Measurements from ENCODE around the gene LGMN.

DNA sequence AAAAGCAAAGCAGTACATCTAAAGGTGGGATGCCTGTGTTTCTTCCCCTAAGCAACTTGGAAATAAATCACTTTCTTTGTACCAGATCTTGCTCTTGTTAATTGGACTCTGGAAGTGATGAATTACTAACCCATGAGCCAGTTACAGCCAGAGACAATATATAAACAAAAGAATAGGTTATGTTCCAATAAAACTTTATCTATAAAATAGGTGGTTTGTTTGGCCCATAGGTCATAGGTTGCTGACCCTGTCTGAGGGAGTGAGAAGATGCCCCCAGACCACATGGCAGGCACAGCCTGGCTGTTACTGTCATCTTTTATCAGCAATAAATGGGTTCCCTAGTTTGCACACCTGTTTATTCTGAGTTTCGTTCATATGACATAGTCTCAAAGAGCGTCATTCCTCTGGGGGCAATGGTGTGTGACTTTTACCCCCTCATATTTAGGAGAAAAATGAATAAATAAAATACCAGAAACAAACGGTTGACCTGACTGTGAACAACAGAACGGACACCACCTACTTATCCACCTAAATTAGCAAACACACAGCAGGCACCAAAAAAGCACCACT, 10.7 kb downstream of the LGMN start:
- TF ChIP-seq YY1 (IDR thresholded peaks at IDR 0.05; ENCODE audit: low read depth) (no peak), RAD21 (IDR thresholded peaks at IDR 0.05; ENCODE audit: low read depth) (no peak), EGR1 (IDR thresholded peaks at IDR 0.05) (no peak), CEBPB (IDR thresholded peaks at IDR 0.05) (no peak), EP300 (IDR thresholded peaks at IDR 0.05; ENCODE audit: borderline replicate concordance) (no peak), CREB1 (IDR thresholded peaks at IDR 0.05; ENCODE audit: low read depth) (no peak), TAF1 (IDR thresholded peaks at IDR 0.05; ENCODE audit: low read depth) (no peak), TCF12 (IDR thresholded peaks at IDR 0.05; ENCODE audit: low read depth) (no peak), ZBTB7A (IDR thresholded peaks at IDR 0.05; ENCODE audit: low read depth) (no peak)
- TF ChIP-seq, protein P1, sequence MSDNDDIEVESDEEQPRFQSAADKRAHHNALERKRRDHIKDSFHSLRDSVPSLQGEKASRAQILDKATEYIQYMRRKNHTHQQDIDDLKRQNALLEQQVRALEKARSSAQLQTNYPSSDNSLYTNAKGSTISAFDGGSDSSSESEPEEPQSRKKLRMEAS (IDR thresholded peaks at IDR 0.05): no peak
- TF ChIP-seq, protein P2, sequence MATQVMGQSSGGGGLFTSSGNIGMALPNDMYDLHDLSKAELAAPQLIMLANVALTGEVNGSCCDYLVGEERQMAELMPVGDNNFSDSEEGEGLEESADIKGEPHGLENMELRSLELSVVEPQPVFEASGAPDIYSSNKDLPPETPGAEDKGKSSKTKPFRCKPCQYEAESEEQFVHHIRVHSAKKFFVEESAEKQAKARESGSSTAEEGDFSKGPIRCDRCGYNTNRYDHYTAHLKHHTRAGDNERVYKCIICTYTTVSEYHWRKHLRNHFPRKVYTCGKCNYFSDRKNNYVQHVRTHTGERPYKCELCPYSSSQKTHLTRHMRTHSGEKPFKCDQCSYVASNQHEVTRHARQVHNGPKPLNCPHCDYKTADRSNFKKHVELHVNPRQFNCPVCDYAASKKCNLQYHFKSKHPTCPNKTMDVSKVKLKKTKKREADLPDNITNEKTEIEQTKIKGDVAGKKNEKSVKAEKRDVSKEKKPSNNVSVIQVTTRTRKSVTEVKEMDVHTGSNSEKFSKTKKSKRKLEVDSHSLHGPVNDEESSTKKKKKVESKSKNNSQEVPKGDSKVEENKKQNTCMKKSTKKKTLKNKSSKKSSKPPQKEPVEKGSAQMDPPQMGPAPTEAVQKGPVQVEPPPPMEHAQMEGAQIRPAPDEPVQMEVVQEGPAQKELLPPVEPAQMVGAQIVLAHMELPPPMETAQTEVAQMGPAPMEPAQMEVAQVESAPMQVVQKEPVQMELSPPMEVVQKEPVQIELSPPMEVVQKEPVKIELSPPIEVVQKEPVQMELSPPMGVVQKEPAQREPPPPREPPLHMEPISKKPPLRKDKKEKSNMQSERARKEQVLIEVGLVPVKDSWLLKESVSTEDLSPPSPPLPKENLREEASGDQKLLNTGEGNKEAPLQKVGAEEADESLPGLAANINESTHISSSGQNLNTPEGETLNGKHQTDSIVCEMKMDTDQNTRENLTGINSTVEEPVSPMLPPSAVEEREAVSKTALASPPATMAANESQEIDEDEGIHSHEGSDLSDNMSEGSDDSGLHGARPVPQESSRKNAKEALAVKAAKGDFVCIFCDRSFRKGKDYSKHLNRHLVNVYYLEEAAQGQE (IDR thresholded peaks at IDR 0.05; ENCODE audit: low read depth): no peak
- TF ChIP-seq, protein P3, sequence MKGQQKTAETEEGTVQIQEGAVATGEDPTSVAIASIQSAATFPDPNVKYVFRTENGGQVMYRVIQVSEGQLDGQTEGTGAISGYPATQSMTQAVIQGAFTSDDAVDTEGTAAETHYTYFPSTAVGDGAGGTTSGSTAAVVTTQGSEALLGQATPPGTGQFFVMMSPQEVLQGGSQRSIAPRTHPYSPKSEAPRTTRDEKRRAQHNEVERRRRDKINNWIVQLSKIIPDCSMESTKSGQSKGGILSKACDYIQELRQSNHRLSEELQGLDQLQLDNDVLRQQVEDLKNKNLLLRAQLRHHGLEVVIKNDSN (IDR thresholded peaks at IDR 0.05): no peak

All from Ishikawa (cell line).